GM21447 (cell line): ENCODE data around the gene SAMHD1.
"Not testable (repeated sequence)": the region's sequence is repeated elsewhere in the genome, so short reads cannot be mapped to it uniquely, and the experiment has no call there.

Experiments
- ATAC-seq: cut with Tn5 transposase; IDR thresholded peaks from one replicate; pipeline ENCODE4 v1.9.1; 2021; ENCODE audit not compliant: unreplicated experiment

SAMHD1 gene

GRCh38 chr20:36856691-36857635 lies 94.5 kb downstream of the SAMHD1 start:
- no peak for ATAC-seq

GRCh38 chr20:36856195-36856594 lies 95.3 kb downstream of the SAMHD1 start:
- no peak for ATAC-seq

GRCh38 chr20:36855241-36855657 lies 96.3 kb downstream of the SAMHD1 start:
- no peak for ATAC-seq

GRCh38 chr20:36854348-36855240 lies 96.9 kb downstream of the SAMHD1 start:
- ATAC-seq: no peak

GRCh38 chr20:36852187-36852586 lies 99.3 kb downstream of the SAMHD1 start:
- no peak for ATAC-seq

GRCh38 chr20:36851490-36851889 lies 100.0 kb downstream of the SAMHD1 start:
- no peak for ATAC-seq

GRCh38 chr20:36850759-36851158 lies 100.7 kb downstream of the SAMHD1 start:
- no peak for ATAC-seq

GRCh38 chr20:36849333-36850065 lies 102.0 kb downstream of the SAMHD1 start:
- no peak for ATAC-seq

GRCh38 chr20:36848677-36849076 lies 102.8 kb downstream of the SAMHD1 start:
- no peak for ATAC-seq

GRCh38 chr20:36848078-36848660 lies 103.3 kb downstream of the SAMHD1 start:
- no peak for ATAC-seq

GRCh38 chr20:36847710-36848040 lies 103.8 kb downstream of the SAMHD1 start:
- ATAC-seq: no peak

- no peak for ATAC-seq
These were observed 104.3 kb downstream of the SAMHD1 start for GRCh38 chr20:36847009-36847709.

- no peak for ATAC-seq
These were observed 106.1 kb downstream of the SAMHD1 start for GRCh38 chr20:36845288-36845971.

- not testable (repeated sequence) for ATAC-seq
These were observed 110.5 kb downstream of the SAMHD1 start for GRCh38 chr20:36841030-36841429.
